ENCODE data around the gene PHPT1.

- no peak for TF ChIP-seq YY1 (IDR thresholded peaks at IDR 0.05; ENCODE audit: insufficient read depth, insufficient replicate concordance, low read depth, low read length)
- no peak for TF ChIP-seq POLR2A (IDR thresholded peaks at IDR 0.05; ENCODE audit: insufficient read depth in 1 of 2, low read depth in 2 of 2, low read length in 2 of 2)
- TF ChIP-seq ZNF589 (CRISPR knock-in tag; conservative IDR thresholded peaks at IDR 0.05) = no peak
Observed at GRCh38 chr9:136888454-136888853, 39.2 kb downstream of the PHPT1 start.

Measured in HepG2 (cell line).